ENCODE measurements around the gene PTPRD.

DNA sequence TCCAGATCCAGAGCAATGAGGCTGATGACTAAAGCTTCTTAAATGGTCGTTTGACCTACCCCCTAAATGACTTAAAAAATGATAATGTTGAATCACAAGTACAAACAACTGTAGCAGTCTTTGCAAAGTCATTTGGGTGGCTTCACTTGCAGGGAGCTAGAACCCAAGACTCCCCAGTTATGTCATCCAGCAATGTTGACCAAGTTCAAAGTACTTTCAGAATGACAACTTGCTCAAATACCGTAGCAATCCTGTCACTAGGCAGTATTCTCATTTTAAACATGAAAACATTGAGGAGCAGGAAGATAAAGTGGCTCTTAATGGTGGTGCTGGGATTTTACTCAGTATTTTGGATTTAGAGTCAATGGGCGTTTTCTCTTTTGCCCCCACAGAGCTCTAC lies 1596.2 kb downstream of the PTPRD start:
- TF ChIP-seq, protein P1, sequence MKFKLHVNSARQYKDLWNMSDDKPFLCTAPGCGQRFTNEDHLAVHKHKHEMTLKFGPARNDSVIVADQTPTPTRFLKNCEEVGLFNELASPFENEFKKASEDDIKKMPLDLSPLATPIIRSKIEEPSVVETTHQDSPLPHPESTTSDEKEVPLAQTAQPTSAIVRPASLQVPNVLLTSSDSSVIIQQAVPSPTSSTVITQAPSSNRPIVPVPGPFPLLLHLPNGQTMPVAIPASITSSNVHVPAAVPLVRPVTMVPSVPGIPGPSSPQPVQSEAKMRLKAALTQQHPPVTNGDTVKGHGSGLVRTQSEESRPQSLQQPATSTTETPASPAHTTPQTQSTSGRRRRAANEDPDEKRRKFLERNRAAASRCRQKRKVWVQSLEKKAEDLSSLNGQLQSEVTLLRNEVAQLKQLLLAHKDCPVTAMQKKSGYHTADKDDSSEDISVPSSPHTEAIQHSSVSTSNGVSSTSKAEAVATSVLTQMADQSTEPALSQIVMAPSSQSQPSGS (CRISPR knock-in tag; IDR thresholded peaks at IDR 0.05; ENCODE audit: borderline replicate concordance, low read depth): no peak
- TF ChIP-seq, protein P2, sequence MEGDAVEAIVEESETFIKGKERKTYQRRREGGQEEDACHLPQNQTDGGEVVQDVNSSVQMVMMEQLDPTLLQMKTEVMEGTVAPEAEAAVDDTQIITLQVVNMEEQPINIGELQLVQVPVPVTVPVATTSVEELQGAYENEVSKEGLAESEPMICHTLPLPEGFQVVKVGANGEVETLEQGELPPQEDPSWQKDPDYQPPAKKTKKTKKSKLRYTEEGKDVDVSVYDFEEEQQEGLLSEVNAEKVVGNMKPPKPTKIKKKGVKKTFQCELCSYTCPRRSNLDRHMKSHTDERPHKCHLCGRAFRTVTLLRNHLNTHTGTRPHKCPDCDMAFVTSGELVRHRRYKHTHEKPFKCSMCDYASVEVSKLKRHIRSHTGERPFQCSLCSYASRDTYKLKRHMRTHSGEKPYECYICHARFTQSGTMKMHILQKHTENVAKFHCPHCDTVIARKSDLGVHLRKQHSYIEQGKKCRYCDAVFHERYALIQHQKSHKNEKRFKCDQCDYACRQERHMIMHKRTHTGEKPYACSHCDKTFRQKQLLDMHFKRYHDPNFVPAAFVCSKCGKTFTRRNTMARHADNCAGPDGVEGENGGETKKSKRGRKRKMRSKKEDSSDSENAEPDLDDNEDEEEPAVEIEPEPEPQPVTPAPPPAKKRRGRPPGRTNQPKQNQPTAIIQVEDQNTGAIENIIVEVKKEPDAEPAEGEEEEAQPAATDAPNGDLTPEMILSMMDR (IDR thresholded peaks at IDR 0.05): no peak
- TF ChIP-seq ZNF263 (CRISPR knock-in tag; IDR thresholded peaks at IDR 0.05; ENCODE audit: low read depth): no peak
